HepG2 (cell line): Measurements from ENCODE around the gene LEPR. TPM values are rescaled to one million over a fixed set of nuclear protein-coding genes. Genes with fewer than 3 reads are reported as not detected.

ENCODE experiments used
- ARID4A ChIP-seq: sonication (generic); formaldehyde crosslinking; IDR thresholded peaks from 2 replicates; pipeline ENCODE4 v1.5.0; 2020; ENCODE audit warnings: mild to moderate bottlenecking, missing genetic modification reagents, borderline replicate concordance
- BORCS8-MEF2B ChIP-seq: sonication (generic); formaldehyde crosslinking; IDR thresholded peaks from 2 replicates; pipeline ENCODE4 v1.8.0; 2022; ENCODE audit warnings: mild to moderate bottlenecking, missing genetic modification reagents
- CCDC6 ChIP-seq: sonication (generic); formaldehyde crosslinking; IDR thresholded peaks from 2 replicates; pipeline ENCODE4 v1.8.1; 2022; ENCODE audit warnings: mild to moderate bottlenecking, missing genetic modification reagents, moderate library complexity
- FOXK1 ChIP-seq: sonication (generic); formaldehyde crosslinking; IDR thresholded peaks from 2 replicates; pipeline ENCODE4 v1.4.0; 2020; ENCODE audit warnings: low read depth, missing genetic modification reagents, borderline replicate concordance
- GATA4 ChIP-seq: sonication (generic); IDR thresholded peaks from 2 replicates; pipeline ENCODE4 v1.6.1; 2016; ENCODE audit warnings: antibody characterized with exemption, low read depth, borderline replicate concordance
- GATAD2A ChIP-seq: IDR thresholded peaks from 2 replicates; pipeline ENCODE4 v1.6.1; 2016
- GFI1 ChIP-seq: sonication (generic); formaldehyde crosslinking; IDR thresholded peaks from 2 replicates; pipeline ENCODE4 v1.5.0; 2020; ENCODE audit warnings: missing genetic modification reagents, mild to moderate bottlenecking, borderline replicate concordance
- HOXD1 ChIP-seq: sonication (generic); formaldehyde crosslinking; IDR thresholded peaks from 2 replicates; pipeline ENCODE4 v1.5.0; 2020; ENCODE audit warnings: missing genetic modification reagents
- LCORL ChIP-seq, 2 experiments: fragments of 450-650 bp in 1 of 2; sonication (generic) in 1 of 2; formaldehyde crosslinking in 1 of 2; IDR thresholded peaks; 2 replicates each; pipeline versions ENCODE4 v1.5.0 to v1.6.1; 2017 to 2020; ENCODE audit warnings: antibody characterized with exemption in 1 of 2, missing genetic modification reagents in 1 of 2
- MTA1 ChIP-seq: sonication (generic); formaldehyde crosslinking; IDR thresholded peaks from 2 replicates; pipeline ENCODE4 v1.4.0; 2020; ENCODE audit warnings: missing genetic modification reagents, mild to moderate bottlenecking, borderline replicate concordance
- MTF1 ChIP-seq: sonication (generic); formaldehyde crosslinking; IDR thresholded peaks from 2 replicates; pipeline ENCODE4 v1.5.0; 2020; ENCODE audit warnings: missing genetic modification reagents
- RARA ChIP-seq: IDR thresholded peaks from 2 replicates; pipeline ENCODE4 v1.6.1; 2016; ENCODE audit warnings: missing genetic modification reagents, missing compliant biosample characterization
- SIX4 ChIP-seq: sonication (generic); formaldehyde crosslinking; IDR thresholded peaks from 2 replicates; pipeline ENCODE4 v1.4.0; 2020; ENCODE audit warnings: missing genetic modification reagents
- SMC3 ChIP-seq: IDR thresholded peaks from 2 replicates; pipeline ENCODE4 v1.6.1; 2011; ENCODE audit warnings: low read length, improper control_type of control experiment
- SOX6 ChIP-seq, 2 experiments: fragments of 450-650 bp in 1 of 2; sonication (generic) in 1 of 2; formaldehyde crosslinking in 1 of 2; IDR thresholded peaks; 2 replicates each; pipeline versions ENCODE4 v1.4.0 to v1.6.1; 2017 to 2020; ENCODE audit warnings: antibody characterized with exemption in 1 of 2, mild to moderate bottlenecking in 1 of 2, missing genetic modification reagents in 1 of 2
- SPEN ChIP-seq: sonication (generic); formaldehyde crosslinking; IDR thresholded peaks from 2 replicates; pipeline ENCODE4 v1.5.1; 2020; ENCODE audit warnings: low read depth, mild to moderate bottlenecking, missing genetic modification reagents
- TAF15 ChIP-seq: fragments of 200-400 bp; formaldehyde crosslinking; IDR thresholded peaks from one replicate; pipeline ENCODE4 v1.6.1; 2018; ENCODE audit warnings: mild to moderate bottlenecking, low read depth, low read length; ENCODE audit not compliant: poor library complexity, severe bottlenecking
- TBX2 ChIP-seq: sonication (generic); formaldehyde crosslinking; IDR thresholded peaks from 2 replicates; pipeline ENCODE4 v1.5.0; 2020; ENCODE audit warnings: missing genetic modification reagents, mild to moderate bottlenecking, borderline replicate concordance
- TOPORS ChIP-seq: sonication (generic); formaldehyde crosslinking; IDR thresholded peaks from 2 replicates; pipeline ENCODE4 v1.8.0; 2023; ENCODE audit warnings: mild to moderate bottlenecking, missing genetic modification reagents
- ZNF205 ChIP-seq: IDR thresholded peaks from 2 replicates; pipeline ENCODE4 v1.6.1; 2018; ENCODE audit warnings: missing biosample characterization, missing genetic modification reagents
- ZNF547 ChIP-seq: sonication (generic); formaldehyde crosslinking; IDR thresholded peaks from 2 replicates; pipeline ENCODE4 v1.5.1; 2020; ENCODE audit warnings: mild to moderate bottlenecking, missing genetic modification reagents
- ZNF558 ChIP-seq: sonication (generic); formaldehyde crosslinking; IDR thresholded peaks from 2 replicates; pipeline ENCODE4 v1.9.0; 2022; ENCODE audit warnings: mild to moderate bottlenecking, missing genetic modification reagents, borderline replicate concordance
- polyA plus RNA-seq, 8 experiments: library from polyadenylated mRNA; depleted of rRNA in 3 of 8; stranded (reverse) in 7 of 8; unstranded in 1 of 8; fragments of >200 nt; fragmentation: Illumina TruSeq in 4 of 8; extraction: Trizol in 4 of 8; gene quantifications; 2 replicates each; pipeline versions ENCODE4 v1.2.1 to v1.2.3, GENCODE V29; 2011 to 2016; ENCODE audit warnings: low read depth in 4 of 8, missing spikeins in 1 of 8, mixed read lengths in 1 of 8; ENCODE audit not compliant: insufficient read depth in 1 of 8
- total RNA-seq, 5 experiments: library from RNA; depleted of rRNA; stranded (reverse); fragments of >200 nt; fragmentation: Illumina TruSeq; extraction: Trizol; gene quantifications; 2 replicates each; pipeline ENCODE4 v1.2.3, GENCODE V29; 2016; ENCODE audit warnings: low read depth in 1 of 5
- TF ChIP-seq, protein P1 (sequence below): sonication (generic); formaldehyde crosslinking; IDR thresholded peaks from 2 replicates; pipeline ENCODE4; 2020; ENCODE audit warnings: missing genetic modification reagents, mild to moderate bottlenecking, borderline replicate concordance
- TF ChIP-seq, protein P2 (sequence below): IDR thresholded peaks from 2 replicates; pipeline ENCODE4 v1.6.1; 2012; ENCODE audit warnings: inconsistent platforms

Gene LEPR
- total and polyA plus RNA-seq, 2 of the 13 experiments (the other 11 are each of a cell fraction or from before 2014, with no cell fraction given), result 0.60 to 1.7 TPM

DNA sequence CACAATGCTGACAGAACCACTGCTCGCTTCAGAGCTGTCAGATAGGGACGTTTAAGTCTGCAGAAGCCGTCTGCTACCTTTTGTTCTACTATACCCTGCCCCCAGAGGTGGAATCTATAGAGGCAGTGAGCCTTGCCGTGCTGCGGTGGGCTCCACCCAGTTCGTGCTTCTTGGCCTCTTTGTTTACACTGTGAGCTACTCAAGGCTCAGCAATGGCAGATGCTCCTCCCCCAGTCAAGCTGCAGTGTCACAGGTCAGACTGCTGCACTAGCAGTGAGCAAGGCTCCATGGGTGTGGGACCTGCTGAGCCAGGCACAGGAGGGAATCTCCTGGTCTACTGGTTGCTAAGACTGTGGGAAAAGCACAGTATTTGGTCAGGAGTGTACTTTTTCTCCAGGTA, 47.1 kb downstream of the LEPR start (continued):
- TF ChIP-seq ZNF547 (CRISPR knock-in tag), result no peak
- peak; percentile 62; the same call in 1 of the 2 replicates for TF ChIP-seq BORCS8-MEF2B (CRISPR knock-in tag)
- TF ChIP-seq TOPORS (CRISPR knock-in tag), result peak; percentile 51; the same call in 1 of the 2 replicates
- TF ChIP-seq CCDC6 (CRISPR knock-in tag), result peak; percentile 65; the same call in 1 of the 2 replicates
- no peak for TF ChIP-seq HOXD1 (CRISPR knock-in tag)
- peak; percentile 53; the same call in 1 of the 2 replicates for TF ChIP-seq MTA1 (CRISPR knock-in tag)
- TF ChIP-seq MTF1 (CRISPR knock-in tag), result no peak
- peak; percentile 44; the same call in 1 of the 2 replicates for TF ChIP-seq ARID4A (CRISPR knock-in tag)
- TF ChIP-seq, protein P1, sequence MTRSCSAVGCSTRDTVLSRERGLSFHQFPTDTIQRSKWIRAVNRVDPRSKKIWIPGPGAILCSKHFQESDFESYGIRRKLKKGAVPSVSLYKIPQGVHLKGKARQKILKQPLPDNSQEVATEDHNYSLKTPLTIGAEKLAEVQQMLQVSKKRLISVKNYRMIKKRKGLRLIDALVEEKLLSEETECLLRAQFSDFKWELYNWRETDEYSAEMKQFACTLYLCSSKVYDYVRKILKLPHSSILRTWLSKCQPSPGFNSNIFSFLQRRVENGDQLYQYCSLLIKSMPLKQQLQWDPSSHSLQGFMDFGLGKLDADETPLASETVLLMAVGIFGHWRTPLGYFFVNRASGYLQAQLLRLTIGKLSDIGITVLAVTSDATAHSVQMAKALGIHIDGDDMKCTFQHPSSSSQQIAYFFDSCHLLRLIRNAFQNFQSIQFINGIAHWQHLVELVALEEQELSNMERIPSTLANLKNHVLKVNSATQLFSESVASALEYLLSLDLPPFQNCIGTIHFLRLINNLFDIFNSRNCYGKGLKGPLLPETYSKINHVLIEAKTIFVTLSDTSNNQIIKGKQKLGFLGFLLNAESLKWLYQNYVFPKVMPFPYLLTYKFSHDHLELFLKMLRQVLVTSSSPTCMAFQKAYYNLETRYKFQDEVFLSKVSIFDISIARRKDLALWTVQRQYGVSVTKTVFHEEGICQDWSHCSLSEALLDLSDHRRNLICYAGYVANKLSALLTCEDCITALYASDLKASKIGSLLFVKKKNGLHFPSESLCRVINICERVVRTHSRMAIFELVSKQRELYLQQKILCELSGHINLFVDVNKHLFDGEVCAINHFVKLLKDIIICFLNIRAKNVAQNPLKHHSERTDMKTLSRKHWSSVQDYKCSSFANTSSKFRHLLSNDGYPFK (CRISPR knock-in tag), result peak; percentile 65; the same call in 1 of the 2 replicates
- peak; percentile 24; the same call in 1 of the 2 replicates for TF ChIP-seq GATA4
- peak; percentile 59; the same call in 1 of the 2 replicates for TF ChIP-seq ZNF558 (CRISPR knock-in tag)
- TF ChIP-seq GFI1 (CRISPR knock-in tag), result peak; percentile 93
- 0 out of 2 replicates have a peak, but pooled peaks have one; percentile 37 for TF ChIP-seq SIX4 (CRISPR knock-in tag)
- TF ChIP-seq, protein P2, sequence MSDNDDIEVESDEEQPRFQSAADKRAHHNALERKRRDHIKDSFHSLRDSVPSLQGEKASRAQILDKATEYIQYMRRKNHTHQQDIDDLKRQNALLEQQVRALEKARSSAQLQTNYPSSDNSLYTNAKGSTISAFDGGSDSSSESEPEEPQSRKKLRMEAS, result peak; percentile 57; the same call in 1 of the 2 replicates
- TF ChIP-seq LCORL (IDR thresholded peaks at IDR 0.05), result no peak
- peak; percentile 63; the same call in 1 of the 2 replicates for TF ChIP-seq LCORL (CRISPR knock-in tag; IDR thresholded peaks at IDR 0.05)
- TF ChIP-seq SPEN (CRISPR knock-in tag), result peak; percentile 33; the same call in 1 of the 2 replicates
- TF ChIP-seq ZNF205 (CRISPR knock-in tag), result peak; percentile 62; the same call in 1 of the 2 replicates
- peak; percentile 92 for TF ChIP-seq TBX2 (CRISPR knock-in tag)
- TF ChIP-seq SMC3, result peak; percentile 54
- TF ChIP-seq RARA (CRISPR knock-in tag), result peak; percentile 78
- peak; percentile 88 for TF ChIP-seq GATAD2A (CRISPR knock-in tag)
- TF ChIP-seq TAF15, result no peak
- peak; percentile 85 for TF ChIP-seq FOXK1 (CRISPR knock-in tag)
- no peak for TF ChIP-seq SOX6 (IDR thresholded peaks at IDR 0.05)
- TF ChIP-seq SOX6 (CRISPR knock-in tag; IDR thresholded peaks at IDR 0.05), result peak; percentile 95
